ENCODE data around the gene ATP1A1.

GRCh38 chr1:116345011-116345410, 28.0 kb upstream of the ATP1A1 start:
- TF ChIP-seq CTCF (IDR thresholded peaks at IDR 0.05) (no peak), REST (IDR thresholded peaks at IDR 0.05) (no peak)

All from A549 (cell line).